ENCODE measurements around the gene TRIM56. TPM values are rescaled to one million over a fixed set of nuclear protein-coding genes. Genes with fewer than 3 reads are reported as not detected.
"Not testable (repeated sequence)": the region's sequence is repeated elsewhere in the genome, so short reads cannot be mapped to it uniquely, and the experiment has no call there.

Gene TRIM56
- total RNA-seq, 1 donor from 2014 or later: 14.3 TPM

GRCh38 chr7:101113836-101114235 is 28.6 kb downstream of the TRIM56 start:
- ATAC-seq: no peak

- peak; percentile 7 for ATAC-seq
Measured at GRCh38 chr7:101114492-101114891, 29.2 kb downstream of the TRIM56 start.

GRCh38 chr7:101115215-101115614 is 29.9 kb downstream of the TRIM56 start:
- no peak for ATAC-seq

GRCh38 chr7:101116898-101117297 is 31.6 kb downstream of the TRIM56 start:
- ATAC-seq: no peak

- no peak for ATAC-seq
Measured at GRCh38 chr7:101118856-101119255, 33.6 kb downstream of the TRIM56 start.

GRCh38 chr7:101119876-101120275 is 34.6 kb downstream of the TRIM56 start:
- ATAC-seq: no peak

- no peak for ATAC-seq
Measured at GRCh38 chr7:101120315-101120714, 35.0 kb downstream of the TRIM56 start.

- ATAC-seq: not testable (repeated sequence)
Measured at GRCh38 chr7:101121631-101121990, 36.3 kb downstream of the TRIM56 start.

GRCh38 chr7:101121991-101122932 is 37.0 kb downstream of the TRIM56 start:
- ATAC-seq: peak; percentile 2

- no peak for ATAC-seq
Measured at GRCh38 chr7:101122933-101123702, 37.8 kb downstream of the TRIM56 start.

GRCh38 chr7:101123703-101124068 is 38.4 kb downstream of the TRIM56 start:
- no peak for ATAC-seq

DNA sequence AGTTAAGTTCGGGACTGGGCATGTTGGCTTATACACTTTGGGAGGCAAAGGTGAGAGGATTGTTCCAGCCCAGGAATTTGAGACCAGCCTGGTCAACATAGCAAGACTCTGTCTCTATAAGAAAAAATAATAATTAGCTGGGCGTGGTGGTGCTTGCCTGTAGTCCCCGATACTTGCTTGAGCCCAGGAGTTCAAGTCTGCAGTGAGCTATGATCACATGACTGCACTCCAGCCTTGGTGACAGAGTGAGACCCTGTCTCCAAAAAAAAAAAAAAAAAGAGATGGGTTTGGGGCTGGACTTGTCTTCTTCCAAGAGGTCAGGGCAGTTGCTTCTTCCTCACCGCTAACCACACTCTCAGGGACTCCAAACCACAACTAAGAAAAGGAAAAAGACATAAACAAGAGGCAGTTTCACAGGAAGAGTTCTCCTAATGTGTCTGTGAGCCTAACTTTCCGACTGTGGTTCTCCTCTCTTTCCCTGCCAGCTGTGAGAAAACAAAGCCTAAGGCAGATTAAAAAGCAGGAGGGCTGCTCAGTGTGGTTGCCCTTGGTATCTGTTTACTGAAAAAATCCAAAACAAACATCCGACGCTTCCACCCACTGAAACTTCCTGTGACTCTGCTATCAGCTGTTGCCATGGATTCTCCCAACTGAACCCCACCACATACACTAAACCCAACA is 39.2 kb downstream of the TRIM56 start:
- ATAC-seq: no peak

- ATAC-seq: peak; percentile 68
Measured at GRCh38 chr7:101125989-101126650, 40.8 kb downstream of the TRIM56 start.

DNA sequence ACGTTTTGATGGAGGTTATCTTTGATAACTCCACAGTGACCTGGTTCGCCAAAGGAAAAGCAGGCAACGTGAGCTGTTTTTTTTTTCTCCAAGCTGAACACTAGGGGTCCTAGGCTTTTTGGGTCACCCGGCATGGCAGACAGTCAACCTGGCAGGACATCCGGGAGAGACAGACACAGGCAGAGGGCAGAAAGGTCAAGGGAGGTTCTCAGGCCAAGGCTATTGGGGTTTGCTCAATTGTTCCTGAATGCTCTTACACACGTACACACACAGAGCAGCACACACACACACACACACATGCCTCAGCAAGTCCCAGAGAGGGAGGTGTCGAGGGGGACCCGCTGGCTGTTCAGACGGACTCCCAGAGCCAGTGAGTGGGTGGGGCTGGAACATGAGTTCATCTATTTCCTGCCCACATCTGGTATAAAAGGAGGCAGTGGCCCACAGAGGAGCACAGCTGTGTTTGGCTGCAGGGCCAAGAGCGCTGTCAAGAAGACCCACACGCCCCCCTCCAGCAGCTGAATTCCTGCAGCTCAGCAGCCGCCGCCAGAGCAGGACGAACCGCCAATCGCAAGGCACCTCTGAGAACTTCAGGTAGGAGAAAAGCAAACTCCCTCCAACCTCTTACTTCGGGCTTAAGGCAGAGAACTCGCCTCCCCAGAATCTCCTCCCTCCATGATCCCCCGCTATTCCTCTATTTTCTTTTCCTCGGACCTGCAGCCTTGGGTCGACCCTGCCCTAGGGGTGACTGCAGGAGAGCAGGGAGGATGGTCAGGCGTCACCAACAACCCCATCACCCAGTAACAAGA is 41.6 kb downstream of the TRIM56 start, which contains the start of gene SERPINE1:
Gene SERPINE1, plus strand, starts transcription at position 454 of the 809 bp plus-strand sequence. CDS start 1,290 bp downstream, outside the sequence.
- ATAC-seq: peak; percentile 95

- ATAC-seq: no peak
Measured at GRCh38 chr7:101127460-101128039, 42.3 kb downstream of the TRIM56 start.

DNA sequence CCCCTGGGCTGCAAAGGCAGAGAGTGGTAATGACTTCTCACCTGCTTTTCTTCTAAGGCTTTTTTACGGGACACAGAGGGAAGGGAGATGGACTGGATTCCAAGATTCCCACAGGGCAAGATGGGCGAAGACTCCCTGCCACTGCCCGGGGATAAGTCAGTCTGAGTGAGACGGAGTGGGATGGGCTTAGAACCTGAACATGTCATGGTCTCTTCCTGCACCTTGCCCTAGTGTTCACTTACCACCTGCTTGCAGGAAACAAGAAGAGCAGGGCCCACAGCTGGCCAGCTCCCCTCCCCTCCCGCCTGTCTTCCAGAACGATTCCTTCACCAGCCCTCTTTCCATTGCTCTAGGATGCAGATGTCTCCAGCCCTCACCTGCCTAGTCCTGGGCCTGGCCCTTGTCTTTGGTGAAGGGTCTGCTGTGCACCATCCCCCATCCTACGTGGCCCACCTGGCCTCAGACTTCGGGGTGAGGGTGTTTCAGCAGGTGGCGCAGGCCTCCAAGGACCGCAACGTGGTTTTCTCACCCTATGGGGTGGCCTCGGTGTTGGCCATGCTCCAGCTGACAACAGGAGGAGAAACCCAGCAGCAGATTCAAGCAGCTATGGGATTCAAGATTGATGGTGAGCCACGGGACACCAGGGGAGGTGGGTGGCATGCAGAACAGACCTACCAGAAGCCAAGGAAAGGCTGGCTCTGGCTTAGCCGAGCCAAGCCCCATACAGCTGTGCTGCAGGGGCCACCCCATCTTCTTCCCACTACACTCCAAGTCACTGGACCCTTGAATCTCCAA is 43.0 kb downstream of the TRIM56 start:
- ATAC-seq: no peak

DNA sequence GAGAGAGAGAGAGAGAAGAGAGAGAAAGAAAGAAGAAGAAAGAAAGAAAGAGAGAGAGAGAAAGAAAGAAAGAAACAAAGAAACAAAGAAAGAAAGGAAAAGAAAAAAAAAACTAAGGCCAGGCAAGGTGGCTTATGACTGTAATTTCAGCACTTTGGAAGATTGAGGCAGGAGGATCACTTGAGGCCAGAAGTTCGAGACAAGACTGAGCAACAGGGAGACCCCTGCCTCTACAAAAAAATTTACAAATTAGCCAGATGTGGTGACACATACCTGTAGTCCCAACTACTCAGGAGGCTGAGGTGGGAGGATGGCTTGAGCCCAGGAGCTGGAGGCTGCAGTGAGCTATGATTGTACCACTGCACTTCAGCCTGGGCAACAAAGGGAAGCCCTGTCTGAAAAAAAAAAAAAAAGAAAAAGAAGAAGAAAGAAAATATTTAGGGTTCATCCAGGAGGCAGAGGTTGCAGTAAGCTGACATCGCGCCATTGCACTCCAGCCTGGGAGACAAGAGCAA is 44.4 kb downstream of the TRIM56 start:
- ATAC-seq: no peak

DNA sequence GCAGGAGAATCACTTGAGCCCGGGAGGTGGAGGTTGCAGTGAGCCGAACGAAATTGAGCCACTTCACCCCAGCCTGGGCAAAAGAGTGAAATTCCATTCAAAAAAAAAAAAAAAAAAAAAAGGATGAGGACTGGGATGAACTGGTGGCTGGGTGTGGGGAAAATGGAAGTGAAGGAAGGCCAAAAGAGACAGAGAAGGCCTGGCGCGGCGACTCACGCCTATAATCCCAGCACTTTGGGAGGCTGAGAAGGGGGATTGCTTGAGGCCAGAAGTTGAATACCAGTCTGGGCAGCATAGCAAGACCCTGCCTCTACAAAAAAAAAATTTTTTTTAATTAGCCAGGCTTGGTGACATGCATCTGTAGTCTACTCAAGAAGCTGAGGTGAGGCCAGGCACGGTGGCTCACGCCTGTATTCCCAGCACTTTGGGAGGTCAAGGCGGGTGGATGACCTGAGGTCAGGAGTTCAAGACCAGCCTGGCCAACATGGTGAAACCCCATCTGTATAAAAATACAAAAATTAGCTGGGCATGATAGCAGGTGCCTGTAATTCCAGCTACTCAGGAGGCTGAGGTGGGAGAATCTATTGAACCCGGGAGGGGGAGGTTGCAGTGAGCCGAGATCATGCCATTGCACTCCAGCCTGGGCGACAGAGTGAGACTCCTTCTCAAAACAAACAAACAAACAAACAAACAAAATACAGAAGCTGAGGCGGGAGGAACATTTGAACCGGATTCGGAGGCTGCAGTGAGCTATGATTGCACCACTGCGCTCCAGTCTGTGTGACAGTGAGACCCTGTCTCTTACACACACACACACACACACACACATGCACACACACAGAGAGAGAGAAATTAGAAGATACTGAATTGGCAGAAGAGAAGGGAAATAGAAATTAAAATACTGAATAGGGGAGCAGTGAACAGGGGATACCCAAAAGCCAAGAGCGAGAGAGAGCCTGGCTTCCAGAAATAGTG is 47.6 kb downstream of the TRIM56 start:
- ATAC-seq: not testable (repeated sequence)

Data from esophagus mucosa (tissue), 1 donor.